PC-3 (cell line): ENCODE measurements around the gene GALR1. TPM values are rescaled to one million over a fixed set of nuclear protein-coding genes. Genes with fewer than 3 reads are reported as not detected.
"Not testable (repeated sequence)": the region's sequence is repeated elsewhere in the genome, so short reads cannot be mapped to it uniquely, and the experiment has no call there.

ENCODE experiments used
- ATAC-seq: fragments of 200-7000 bp; cut with Tn5 transposase; 2 replicates; pipeline ENCODE4 v1.9.1; 2020; ENCODE audit warnings: mild to moderate bottlenecking, moderate library complexity
- BruUV-seq: library from RNA; stranded (reverse); fragments of 400-500 nt; replicated peaks from 2 replicates; lab custom pipeline; 2021; lab: Mats Ljungman, UMichigan
- CTCF ChIA-PET: fragments of 300-600 bp; sonication (Branson Sonifier 250); formaldehyde crosslinking; loops from one replicate; lab custom pipeline; 2022; ENCODE audit warnings: antibody characterized with exemption; lab: Charles Lee
- POLR2A ChIA-PET: fragments of 300-600 bp; sonication (Branson Sonifier 250); formaldehyde crosslinking; loops from one replicate; lab custom pipeline; 2022; ENCODE audit warnings: antibody characterized with exemption; ENCODE audit not compliant: unreplicated experiment; lab: Charles Lee
- DNase-seq: peaks from one replicate; pipeline ENCODE4 v3.0.0-alpha.2; 2015
- H2AFZ ChIP-seq: fragments of 300-600 bp; sonication (generic); 2 replicates; pipeline ENCODE4 v1.6.0; 2016; ENCODE audit warnings: antibody characterized with exemption, low read length
- H3F3A ChIP-seq: fragments of 300-600 bp; sonication (generic); one replicate; pipeline ENCODE4 v1.6.0; 2017; ENCODE audit warnings: antibody characterized with exemption, low read length, control low read depth, mild to moderate bottlenecking; ENCODE audit not compliant: unreplicated experiment
- H3K27ac ChIP-seq: fragments of 300-600 bp; sonication (generic); 2 replicates; pipeline ENCODE4 v1.5.1; 2016; ENCODE audit warnings: mild to moderate bottlenecking, low read length
- H3K27me3 ChIP-seq: fragments of 300-600 bp; sonication (generic); 2 replicates; pipeline ENCODE4 v1.6.1; 2016; ENCODE audit warnings: low read length, mixed read lengths
- H3K36me3 ChIP-seq: fragments of 300-600 bp; sonication (generic); 2 replicates; pipeline ENCODE4 v1.6.1; 2016; ENCODE audit warnings: low read depth, mixed run types, low read length, mixed read lengths
- H3K4me1 ChIP-seq: fragments of 300-600 bp; sonication (generic); 2 replicates; pipeline ENCODE4 v1.5.1; 2016; ENCODE audit warnings: low read length; ENCODE audit not compliant: insufficient read depth
- H3K4me2 ChIP-seq: fragments of 300-600 bp; sonication (generic); 2 replicates; pipeline ENCODE4 v1.6.0; 2016; ENCODE audit warnings: low read length
- H3K4me3 ChIP-seq: fragments of 300-600 bp; sonication (generic); 2 replicates; pipeline ENCODE4 v1.5.1; 2016; ENCODE audit warnings: mild to moderate bottlenecking, low read length, mixed read lengths
- H3K79me2 ChIP-seq: fragments of 300-600 bp; sonication (generic); 2 replicates; pipeline ENCODE4 v1.6.1; 2017; ENCODE audit warnings: low read length, mixed read lengths
- H3K9ac ChIP-seq: fragments of 300-600 bp; sonication (generic); 2 replicates; pipeline ENCODE4 v1.6.0; 2016; ENCODE audit warnings: mild to moderate bottlenecking, low read length
- H3K9me2 ChIP-seq: fragments of 300-600 bp; sonication (generic); replicated peaks from 2 replicates; pipeline ENCODE4 v1.6.1; 2016; ENCODE audit warnings: mixed run types, low read length, mixed read lengths
- H3K9me3 ChIP-seq: fragments of 300-600 bp; sonication (generic); 2 replicates; pipeline ENCODE4 v1.6.1; 2016; ENCODE audit warnings: low read length, mixed read lengths
- H4K20me1 ChIP-seq: fragments of 300-600 bp; sonication (generic); 2 replicates; pipeline ENCODE4 v1.6.1; 2016; ENCODE audit warnings: low read length, mixed read lengths
- CTCF ChIP-seq: fragments of 300-600 bp; sonication (generic); conservative IDR thresholded peaks from 2 replicates; pipeline ENCODE4 v1.5.1; 2017; ENCODE audit warnings: antibody characterized with exemption, low read depth, mild to moderate bottlenecking, low read length
- EZH2 ChIP-seq: fragments of 300-600 bp; sonication (generic); IDR thresholded peaks from one replicate; pipeline ENCODE4 v1.6.1; 2017; ENCODE audit warnings: antibody characterized with exemption, mild to moderate bottlenecking, low read length; ENCODE audit not compliant: unreplicated experiment
- EZH2phosphoT487 ChIP-seq: fragments of 300-600 bp; sonication (generic); IDR thresholded peaks from 2 replicates; pipeline ENCODE4 v1.6.1; 2018; ENCODE audit warnings: mild to moderate bottlenecking, antibody characterized with exemption, low read length, borderline replicate concordance
- intact Hi-C: fragments of 100-400 bp; cut with micrococcal nuclease; formaldehyde crosslinking; loops from 2 replicates; pipeline ENCODE4 v1.9.0; 2023
- total RNA-seq: library from RNA; depleted of rRNA; stranded (reverse); fragments of >200 nt; gene quantifications from 2 replicates; pipeline ENCODE4 v1.2.3, GENCODE V29; 2014

GALR1 gene
- total RNA-seq, 1 experiment from 2014 or later, result not detected

- Histone ChIP-seq H2AFZ (no peak overlapping the region), H3K36me3 (no peaks in the 10 kb centered on the region), H3K4me3 (no peak overlapping the region), H3K4me1 (no peaks in the 10 kb centered on the region), H3K27ac (no peak overlapping the region), H4K20me1 (no peaks in the 10 kb centered on the region), H3K9me2 (no peaks in the 10 kb centered on the region), H3K79me2 (no peaks in the 10 kb centered on the region), H3K27me3 (peaks cover 17% of the 10 kb centered on the region), H3K4me2 (no peak overlapping the region), H3K9ac (no peak overlapping the region), H3F3A (no peaks in the 10 kb centered on the region), H3K9me3 (peaks cover 13% of the 10 kb centered on the region; the same call in 1 of the 2 replicates)
- ATAC-seq, result no peak
- intact Hi-C loops, result no loop called here
- BruUV-seq, result no TSS peak
- ChIA-PET POLR2A (no interaction called here), CTCF (no interaction called here)
- TF ChIP-seq EZH2, result no peak
- TF ChIP-seq EZH2phosphoT487, result no peak
- no peak for TF ChIP-seq CTCF
- no peak for DNase-seq
These were observed 14.9 kb upstream of the GALR1 start for GRCh38 chr18:77234504-77235365.

GRCh38 chr18:77239285-77239684 lies 10.4 kb upstream of the GALR1 start:
- intact Hi-C loops, H3K4me1 ChIP-seq, ATAC-seq, H3K27me3 ChIP-seq, H3F3A ChIP-seq, H3K36me3 ChIP-seq, POLR2A ChIA-PET, H4K20me1 ChIP-seq, H3K27ac ChIP-seq, H3K9ac ChIP-seq, H3K4me3 ChIP-seq, H3K79me2 ChIP-seq, BruUV-seq, H3K9me2 ChIP-seq, CTCF ChIA-PET, DNase-seq, H3K4me2 ChIP-seq, H2AFZ ChIP-seq: not testable (repeated sequence)
- H3K9me3 ChIP-seq, result peaks cover 18% of the 10 kb centered on the region; the same call in 1 of the 2 replicates

- Histone ChIP-seq H3K4me1 (no peaks in the 10 kb centered on the region), H3K4me3 (no peak overlapping the region), H3K9me3 (no peaks in the 10 kb centered on the region), H3K9ac (no peak overlapping the region), H3F3A (no peaks in the 10 kb centered on the region), H3K36me3 (no peaks in the 10 kb centered on the region), H3K79me2 (no peaks in the 10 kb centered on the region), H3K27ac (no peak overlapping the region), H3K9me2 (no peaks in the 10 kb centered on the region), H3K4me2 (no peak overlapping the region), H2AFZ (no peak overlapping the region), H3K27me3 (peaks cover 1% of the 10 kb centered on the region; the same call in 1 of the 2 replicates), H4K20me1 (no peaks in the 10 kb centered on the region)
- no TSS peak for BruUV-seq
- ChIA-PET POLR2A (no interaction called here), CTCF (no interaction called here)
- DNase-seq (no peak), ATAC-seq (no peak)
- TF ChIP-seq EZH2 (no peak), CTCF (no peak), EZH2phosphoT487 (no peak)
- intact Hi-C loops, result no loop called here
These were observed 627 bp upstream of the GALR1 start for GRCh38 chr18:77248873-77249568.
